Measurements from ENCODE around the gene NUDT7. TPM values are rescaled to one million over a fixed set of nuclear protein-coding genes. Genes with fewer than 3 reads are reported as not detected.

Gene NUDT7
- total and polyA plus RNA-seq, 12 donors: 15.3 to 62.6 (median 33.4) TPM

DNA sequence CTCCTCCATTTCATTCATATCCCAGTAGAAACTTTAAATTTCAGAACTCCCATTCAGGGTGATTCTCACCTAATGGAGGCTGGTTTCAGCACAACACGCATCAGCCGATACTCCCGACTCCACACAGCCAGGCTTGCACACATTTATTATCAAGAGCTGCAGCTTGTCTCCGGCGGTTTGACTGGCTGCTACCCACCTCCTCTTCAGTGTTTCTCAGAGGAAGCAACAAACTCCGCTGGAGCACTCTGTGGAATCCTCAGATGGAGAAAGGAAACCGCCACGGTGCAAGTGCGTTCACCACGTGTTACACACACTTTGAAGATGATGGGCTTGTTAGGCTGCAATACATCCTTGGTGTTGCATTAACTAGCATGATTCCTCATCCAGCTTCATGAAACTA, 39.7 kb upstream of the NUDT7 start:
- 73 to 85% (median 78%) methylated on average over 10 of the region's 10 CpGs for WGBS, 4 donors
- no peak overlapping the region for H3K27ac ChIP-seq
- intact Hi-C loops (cut with DNase I): no loop called here

DNA sequence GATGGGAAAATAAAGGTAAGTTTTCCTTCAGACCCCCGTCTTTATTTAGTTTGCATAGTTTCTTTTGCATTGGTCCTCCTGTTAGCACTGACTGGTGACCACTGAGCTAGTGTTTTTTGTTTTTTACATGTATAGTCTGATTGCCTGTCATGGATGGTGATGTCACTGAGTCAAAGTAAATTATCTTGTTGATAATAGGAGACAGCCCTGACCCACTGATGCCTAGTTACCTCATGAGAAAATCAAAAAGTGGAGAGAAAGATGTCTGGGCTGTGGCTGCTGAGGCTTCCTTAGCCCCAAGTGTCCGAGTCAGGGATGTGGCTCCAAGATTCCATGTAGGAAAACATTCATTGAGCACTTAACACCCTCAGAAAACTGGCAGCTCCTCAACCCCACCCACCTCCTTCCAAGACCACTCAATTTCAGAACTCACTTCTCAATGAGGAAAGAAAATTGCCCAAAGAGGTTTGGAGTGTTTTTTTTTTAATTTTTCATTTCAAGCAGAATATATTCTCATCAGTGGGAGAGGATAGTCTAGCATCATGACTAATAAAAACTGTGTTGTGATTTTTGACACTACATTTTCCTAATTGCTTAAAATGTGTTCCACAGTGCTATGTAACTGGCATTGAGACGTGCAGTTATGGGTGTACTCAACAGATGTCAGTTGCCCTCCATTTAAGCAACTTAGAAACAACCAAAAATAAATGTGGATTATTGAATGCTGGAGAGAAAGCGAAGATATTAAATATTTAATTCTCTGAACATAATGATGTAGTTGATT, 38.7 kb upstream of the NUDT7 start:
- no peak for TF ChIP-seq POLR2A (IDR thresholded peaks at IDR 0.05)
- TF ChIP-seq, protein P1, sequence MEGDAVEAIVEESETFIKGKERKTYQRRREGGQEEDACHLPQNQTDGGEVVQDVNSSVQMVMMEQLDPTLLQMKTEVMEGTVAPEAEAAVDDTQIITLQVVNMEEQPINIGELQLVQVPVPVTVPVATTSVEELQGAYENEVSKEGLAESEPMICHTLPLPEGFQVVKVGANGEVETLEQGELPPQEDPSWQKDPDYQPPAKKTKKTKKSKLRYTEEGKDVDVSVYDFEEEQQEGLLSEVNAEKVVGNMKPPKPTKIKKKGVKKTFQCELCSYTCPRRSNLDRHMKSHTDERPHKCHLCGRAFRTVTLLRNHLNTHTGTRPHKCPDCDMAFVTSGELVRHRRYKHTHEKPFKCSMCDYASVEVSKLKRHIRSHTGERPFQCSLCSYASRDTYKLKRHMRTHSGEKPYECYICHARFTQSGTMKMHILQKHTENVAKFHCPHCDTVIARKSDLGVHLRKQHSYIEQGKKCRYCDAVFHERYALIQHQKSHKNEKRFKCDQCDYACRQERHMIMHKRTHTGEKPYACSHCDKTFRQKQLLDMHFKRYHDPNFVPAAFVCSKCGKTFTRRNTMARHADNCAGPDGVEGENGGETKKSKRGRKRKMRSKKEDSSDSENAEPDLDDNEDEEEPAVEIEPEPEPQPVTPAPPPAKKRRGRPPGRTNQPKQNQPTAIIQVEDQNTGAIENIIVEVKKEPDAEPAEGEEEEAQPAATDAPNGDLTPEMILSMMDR (IDR thresholded peaks at IDR 0.05): no peak
- Histone ChIP-seq H3K4me1 (replicated peaks in 1 of 2) (no peaks in the 10 kb centered on the region), H3K9me3 (replicated peaks in 1 of 3) (no peaks in the 10 kb centered on the region), H3K4me3 (no peak overlapping the region), H3K36me3 (replicated peaks in 1 of 2) (no peaks in the 10 kb centered on the region), H3K27ac (peak overlapping the region in 1 of 5 donors; percentile 54), H3K27me3 (no peaks in the 10 kb centered on the region)
- DNase-seq: no peak
- intact Hi-C loops (cut with DNase I): no loop called here
- WGBS, 4 donors: 68 to 80% (median 71%) methylated on average over 4 of the region's 4 CpGs

More for the DNA sequence above, 39.7 kb upstream of the NUDT7 start:
- TF ChIP-seq POLR2A (IDR thresholded peaks at IDR 0.05): no peak
- H3K36me3 ChIP-seq (replicated peaks in 1 of 2): no peaks in the 10 kb centered on the region
- H3K9me3 ChIP-seq (replicated peaks in 1 of 3): no peaks in the 10 kb centered on the region
- no peaks in the 10 kb centered on the region for H3K27me3 ChIP-seq
- DNase-seq: no peak
- no peaks in the 10 kb centered on the region for H3K4me1 ChIP-seq (replicated peaks in 1 of 2)
- no peak overlapping the region for H3K4me3 ChIP-seq

DNA sequence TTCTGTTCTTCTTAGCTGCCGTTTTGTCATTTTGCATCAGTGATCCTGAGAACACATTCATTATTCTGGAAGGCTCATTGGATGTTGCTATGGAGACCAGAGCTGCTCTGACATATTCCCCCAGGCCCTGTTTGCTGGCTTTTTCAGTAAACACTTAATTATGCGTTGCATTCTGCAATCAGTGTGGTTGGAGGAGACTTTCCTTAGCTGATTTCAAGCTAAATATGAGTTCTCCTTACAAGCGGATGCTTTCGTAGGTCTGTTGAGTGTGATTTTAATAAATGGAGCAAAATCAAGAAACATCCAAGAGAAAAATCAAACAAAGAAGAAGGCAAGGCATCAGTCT, 38.2 kb upstream of the NUDT7 start:
- TF ChIP-seq, protein P1 (IDR thresholded peaks at IDR 0.05): no peak
- TF ChIP-seq POLR2A (IDR thresholded peaks at IDR 0.05): no peak
- no peak overlapping the region for H3K4me3 ChIP-seq
- DNase-seq: peak in 1 of 7 donors; percentile 69
- H3K27ac ChIP-seq: peak overlapping the region in 1 of 5 donors; percentile 54
- 79 to 87% (median 83%) methylated on average over 4 of the region's 4 CpGs for WGBS, 4 donors
- H3K36me3 ChIP-seq (replicated peaks in 1 of 2): no peaks in the 10 kb centered on the region
- no peaks in the 10 kb centered on the region for H3K9me3 ChIP-seq (replicated peaks in 1 of 3)
- intact Hi-C loops (cut with DNase I): no loop called here
- no peaks in the 10 kb centered on the region for H3K27me3 ChIP-seq
- no peaks in the 10 kb centered on the region for H3K4me1 ChIP-seq (replicated peaks in 1 of 2)

DNA sequence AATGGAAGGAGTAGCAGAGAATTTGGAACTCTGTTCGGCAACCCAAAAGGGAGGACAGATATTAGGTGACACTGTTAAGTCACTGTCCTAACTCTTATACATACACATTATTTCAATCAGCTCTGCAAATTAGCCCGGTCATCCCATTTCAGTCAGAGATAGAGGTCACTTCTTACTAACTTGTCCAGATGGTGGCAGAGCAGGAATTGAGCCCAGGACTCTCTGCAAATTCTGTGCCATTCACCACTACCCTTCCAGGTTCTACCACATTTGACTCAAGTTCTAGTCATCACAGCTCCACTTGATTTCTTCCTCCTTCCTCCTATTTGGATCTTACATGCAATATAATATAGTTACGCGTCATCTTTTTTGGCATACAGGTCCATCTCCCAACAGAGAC, 35.9 kb upstream of the NUDT7 start:
- Histone ChIP-seq H3K27me3 (no peaks in the 10 kb centered on the region), H3K9me3 (replicated peaks in 1 of 3) (no peaks in the 10 kb centered on the region), H3K36me3 (replicated peaks in 1 of 2) (no peaks in the 10 kb centered on the region), H3K27ac (no peak overlapping the region), H3K4me3 (no peak overlapping the region), H3K4me1 (replicated peaks in 1 of 2) (no peaks in the 10 kb centered on the region)
- DNase-seq: no peak
- WGBS, 4 donors: 75 to 93% (median 84%) methylated on average over 4 of the region's 4 CpGs
- intact Hi-C loops (cut with DNase I): no loop called here
- TF ChIP-seq POLR2A (IDR thresholded peaks at IDR 0.05): no peak
- TF ChIP-seq, protein P1 (IDR thresholded peaks at IDR 0.05): no peak

DNA sequence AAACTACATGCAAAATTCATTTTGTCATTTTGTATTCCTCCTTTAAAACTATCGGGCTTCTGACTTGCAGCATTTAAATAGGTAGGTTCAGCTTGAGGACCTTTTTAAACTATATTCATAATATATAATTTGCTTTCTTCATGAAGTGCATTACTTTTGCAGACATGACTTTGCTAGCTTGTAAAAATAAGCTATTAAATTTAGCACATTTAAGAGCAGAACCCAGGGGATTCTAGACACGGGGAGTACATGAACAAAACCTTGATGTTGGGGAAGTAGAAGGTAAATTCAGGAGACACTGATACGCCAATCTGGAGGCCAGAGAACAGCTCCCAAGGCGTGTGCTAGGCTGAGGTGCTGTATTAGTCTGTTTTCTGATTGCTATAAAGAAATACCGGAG, 32.3 kb upstream of the NUDT7 start:
- Histone ChIP-seq H3K27ac (no peak overlapping the region), H3K4me3 (no peak overlapping the region), H3K4me1 (replicated peaks in 1 of 2) (no peaks in the 10 kb centered on the region), H3K9me3 (replicated peaks in 1 of 3) (no peaks in the 10 kb centered on the region), H3K27me3 (no peaks in the 10 kb centered on the region), H3K36me3 (replicated peaks in 1 of 2) (no peaks in the 10 kb centered on the region)
- TF ChIP-seq, protein P1 (IDR thresholded peaks at IDR 0.05): no peak
- no peak for TF ChIP-seq POLR2A (IDR thresholded peaks at IDR 0.05)
- intact Hi-C loops (cut with DNase I): no loop called here
- 81 to 85% (median 82%) methylated on average over 5 of the region's 5 CpGs for WGBS, 4 donors
- DNase-seq: no peak
